Measurements from ENCODE around the gene ZCCHC7. TPM values are rescaled to one million over a fixed set of nuclear protein-coding genes. Genes with fewer than 3 reads are reported as not detected.
A peak's percentile ranks its signal among the peaks of the same experiment; 100 is the strongest.

ZCCHC7 gene
- total and polyA plus RNA-seq, 2 experiments from 2014 or later, result 15.3 to 19.4 TPM

DNA sequence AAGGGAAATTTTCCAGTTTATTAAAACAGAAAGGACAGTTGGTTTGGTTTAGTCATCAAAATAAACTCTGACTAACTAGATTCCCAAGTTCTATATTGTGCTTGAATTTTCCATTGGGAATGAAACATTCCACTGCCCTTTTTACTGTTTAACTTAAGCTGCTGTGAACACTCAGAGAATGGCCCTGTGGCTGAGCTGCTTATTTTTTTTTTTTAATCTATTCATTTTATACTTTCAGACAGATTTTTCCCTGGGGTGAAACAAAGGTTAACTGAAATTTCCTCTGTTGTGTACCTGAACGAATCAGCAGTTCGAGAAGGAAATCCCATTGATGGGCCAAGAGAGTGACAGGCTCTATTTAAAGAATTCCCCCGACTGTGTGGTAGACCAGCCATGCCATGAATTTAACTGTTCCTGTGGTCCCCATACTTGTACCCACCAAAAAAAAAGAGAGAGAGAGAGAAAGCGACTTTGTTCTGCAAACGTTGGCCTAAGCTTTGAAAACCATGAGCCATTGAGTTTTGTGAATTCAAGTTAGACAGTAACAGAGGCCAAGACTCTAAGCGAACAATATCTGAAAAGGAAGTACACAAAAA is 163.5 kb downstream of the ZCCHC7 start:
- H3K9ac ChIP-seq, result no peak overlapping the region
- no peak overlapping the region for H2AFZ ChIP-seq
- H3K4me2 ChIP-seq (ENCODE audit: unreplicated experiment), result peak overlapping the region; percentile 39
- 69 to 83% methylated on average over 6 of the region's 6 CpGs for WGBS, 2 experiments (ENCODE audit: low coverage in 1 of 2, low lambda C conversion rate in 2 of 2, missing lambda C conversion rate in 2 of 2)
- H4K20me1 ChIP-seq (ENCODE audit: insufficient read depth), result no peaks in the 10 kb centered on the region
- peak; percentile 52 for DNase-seq
- TF ChIP-seq EZH2phosphoT487 (IDR thresholded peaks at IDR 0.05; ENCODE audit: insufficient read depth, low read depth) (no peak), EZH2 (IDR thresholded peaks at IDR 0.05; ENCODE audit: insufficient read depth, poor library complexity, severe bottlenecking) (no peak)
- peaks cover 35% of the 10 kb centered on the region for H3K79me2 ChIP-seq (ENCODE audit: insufficient read depth)
- in situ Hi-C loops (cut with MboI), result no loop called here
- H3K9me3 ChIP-seq (ENCODE audit: low read depth), result no peaks in the 10 kb centered on the region
- peak overlapping the region; percentile 33 for H3K27ac ChIP-seq
- H3K4me3 ChIP-seq, result no peak overlapping the region
- peaks cover 27% of the 10 kb centered on the region for H3K4me1 ChIP-seq (ENCODE audit: insufficient read depth)
- H3K27me3 ChIP-seq (replicated peaks; ENCODE audit: insufficient read depth), result no peaks in the 10 kb centered on the region
- peaks cover 27% of the 10 kb centered on the region for H3F3A ChIP-seq (ENCODE audit: insufficient read depth)
- H3K36me3 ChIP-seq (ENCODE audit: low read depth), result no peaks in the 10 kb centered on the region
- H3K9me2 ChIP-seq (ENCODE audit: insufficient read depth), result no peaks in the 10 kb centered on the region

GRCh38 chr9:37284636-37285035 is 164.3 kb downstream of the ZCCHC7 start:
- Histone ChIP-seq H3K36me3 (ENCODE audit: low read depth) (no peaks in the 10 kb centered on the region), H3K27ac (no peak overlapping the region), H3K27me3 (replicated peaks; ENCODE audit: insufficient read depth) (no peaks in the 10 kb centered on the region), H3K4me3 (no peak overlapping the region), H4K20me1 (ENCODE audit: insufficient read depth) (no peaks in the 10 kb centered on the region), H3K4me1 (ENCODE audit: insufficient read depth) (peaks cover 27% of the 10 kb centered on the region), H3K9me2 (ENCODE audit: insufficient read depth) (no peaks in the 10 kb centered on the region), H2AFZ (no peak overlapping the region), H3K4me2 (ENCODE audit: unreplicated experiment) (no peak overlapping the region), H3K9me3 (ENCODE audit: low read depth) (no peaks in the 10 kb centered on the region), H3K79me2 (ENCODE audit: insufficient read depth) (peaks cover 35% of the 10 kb centered on the region), H3K9ac (no peak overlapping the region), H3F3A (ENCODE audit: insufficient read depth) (peaks cover 29% of the 10 kb centered on the region)
- WGBS, 2 experiments (ENCODE audit: low coverage in 1 of 2, low lambda C conversion rate in 2 of 2, missing lambda C conversion rate in 2 of 2), result 77 to 94% methylated on average over 1 of the region's 1 CpG
- in situ Hi-C loops (cut with MboI), result no loop called here
- TF ChIP-seq EZH2phosphoT487 (IDR thresholded peaks at IDR 0.05; ENCODE audit: insufficient read depth, low read depth), result no peak
- peak; percentile 54 for DNase-seq

GRCh38 chr9:37286530-37287175 is 166.3 kb downstream of the ZCCHC7 start:
- in situ Hi-C loops (cut with MboI), result no loop called here
- H3K9me3 ChIP-seq (ENCODE audit: low read depth), result no peaks in the 10 kb centered on the region
- H3K79me2 ChIP-seq (ENCODE audit: insufficient read depth), result peaks cover 29% of the 10 kb centered on the region; the same call in 1 of the 2 replicates
- no peaks in the 10 kb centered on the region for H3K27me3 ChIP-seq (replicated peaks; ENCODE audit: insufficient read depth)
- H3K9ac ChIP-seq, result no peak overlapping the region
- H3K27ac ChIP-seq, result no peak overlapping the region
- no peak overlapping the region for H3K4me2 ChIP-seq (ENCODE audit: unreplicated experiment)
- TF ChIP-seq EZH2phosphoT487 (IDR thresholded peaks at IDR 0.05; ENCODE audit: insufficient read depth, low read depth), result no peak
- TF ChIP-seq EZH2 (IDR thresholded peaks at IDR 0.05; ENCODE audit: insufficient read depth, poor library complexity, severe bottlenecking), result no peak
- H3F3A ChIP-seq (ENCODE audit: insufficient read depth), result peaks cover 48% of the 10 kb centered on the region
- H4K20me1 ChIP-seq (ENCODE audit: insufficient read depth), result no peaks in the 10 kb centered on the region
- H2AFZ ChIP-seq, result no peak overlapping the region
- H3K36me3 ChIP-seq (ENCODE audit: low read depth), result no peaks in the 10 kb centered on the region
- DNase-seq, result no peak
- 81 to 87% methylated on average over 6 of the region's 6 CpGs for WGBS, 2 experiments (ENCODE audit: low coverage in 1 of 2, low lambda C conversion rate in 2 of 2, missing lambda C conversion rate in 2 of 2)
- peaks cover 33% of the 10 kb centered on the region for H3K4me1 ChIP-seq (ENCODE audit: insufficient read depth)
- no peak overlapping the region for H3K4me3 ChIP-seq
- H3K9me2 ChIP-seq (ENCODE audit: insufficient read depth), result no peaks in the 10 kb centered on the region

GRCh38 chr9:37287317-37287716 is 166.9 kb downstream of the ZCCHC7 start:
- Histone ChIP-seq H3K9ac (no peak overlapping the region), H3K79me2 (ENCODE audit: insufficient read depth) (peaks cover 31% of the 10 kb centered on the region; the same call in 1 of the 2 replicates), H3F3A (ENCODE audit: insufficient read depth) (peaks cover 50% of the 10 kb centered on the region), H3K27me3 (replicated peaks; ENCODE audit: insufficient read depth) (no peaks in the 10 kb centered on the region), H3K4me1 (ENCODE audit: insufficient read depth) (peaks cover 35% of the 10 kb centered on the region), H2AFZ (no peak overlapping the region), H3K9me2 (ENCODE audit: insufficient read depth) (no peaks in the 10 kb centered on the region), H3K4me3 (no peak overlapping the region), H3K9me3 (ENCODE audit: low read depth) (no peaks in the 10 kb centered on the region), H3K36me3 (ENCODE audit: low read depth) (no peaks in the 10 kb centered on the region), H4K20me1 (ENCODE audit: insufficient read depth) (no peaks in the 10 kb centered on the region), H3K4me2 (ENCODE audit: unreplicated experiment) (no peak overlapping the region), H3K27ac (no peak overlapping the region)
- in situ Hi-C loops (cut with MboI), result no loop called here
- TF ChIP-seq EZH2phosphoT487 (IDR thresholded peaks at IDR 0.05; ENCODE audit: insufficient read depth, low read depth), result no peak
- no peak for TF ChIP-seq EZH2 (IDR thresholded peaks at IDR 0.05; ENCODE audit: insufficient read depth, poor library complexity, severe bottlenecking)
- WGBS, 2 experiments (ENCODE audit: low coverage in 1 of 2, low lambda C conversion rate in 2 of 2, missing lambda C conversion rate in 2 of 2), result 83 to 84% methylated on average over 4 of the region's 4 CpGs
- DNase-seq, result no peak

All from GM23248 (cell line).